Activated gamma-delta T cell (primary cell): Measurements from ENCODE around the gene RGS7.
"Not testable (repeated sequence)": the region's sequence is repeated elsewhere in the genome, so short reads cannot be mapped to it uniquely, and the experiment has no call there.

Experiments
- DNase-seq: peaks from one replicate; lab custom pipeline; 2025; lab: John Stamatoyannopoulos, UW

RGS7 gene

GRCh38 chr1:241272828-241273227, 84.2 kb downstream of the RGS7 start:
- no peak for DNase-seq

- no peak for DNase-seq
Observed at GRCh38 chr1:241271427-241271826, 85.6 kb downstream of the RGS7 start.

- DNase-seq, result no peak
Observed at GRCh38 chr1:241270016-241270415, 87.0 kb downstream of the RGS7 start.

GRCh38 chr1:241269116-241269515, 87.9 kb downstream of the RGS7 start:
- DNase-seq, result no peak

- DNase-seq, result no peak
Observed at GRCh38 chr1:241266121-241266520, 90.9 kb downstream of the RGS7 start.

- no peak for DNase-seq
Observed at GRCh38 chr1:241265428-241265827, 91.6 kb downstream of the RGS7 start.

- DNase-seq, result no peak
Observed at GRCh38 chr1:241263346-241263745, 93.7 kb downstream of the RGS7 start.

GRCh38 chr1:241253471-241253870, 103.5 kb downstream of the RGS7 start:
- DNase-seq, result no peak

- no peak for DNase-seq
Observed at GRCh38 chr1:241250465-241250864, 106.5 kb downstream of the RGS7 start.

GRCh38 chr1:241240069-241240468, 116.9 kb downstream of the RGS7 start:
- DNase-seq, result no peak

GRCh38 chr1:241237873-241238272, 119.1 kb downstream of the RGS7 start:
- no peak for DNase-seq

- DNase-seq, result no peak
Observed at GRCh38 chr1:241235256-241235897, 121.6 kb downstream of the RGS7 start.

- DNase-seq, result no peak
Observed at GRCh38 chr1:241229711-241230110, 127.3 kb downstream of the RGS7 start.

- no peak for DNase-seq
Observed at GRCh38 chr1:241229216-241229615, 127.8 kb downstream of the RGS7 start.

GRCh38 chr1:241228339-241228738, 128.7 kb downstream of the RGS7 start:
- DNase-seq, result no peak

GRCh38 chr1:241225741-241226140, 131.3 kb downstream of the RGS7 start:
- no peak for DNase-seq

- not testable (repeated sequence) for DNase-seq
Observed at GRCh38 chr1:241224189-241224588, 132.8 kb downstream of the RGS7 start.

- DNase-seq, result not testable (repeated sequence)
Observed at GRCh38 chr1:241222813-241223212, 134.2 kb downstream of the RGS7 start.

- DNase-seq, result no peak
Observed at GRCh38 chr1:241221319-241221718, 135.7 kb downstream of the RGS7 start.

- DNase-seq, result not testable (repeated sequence)
Observed at GRCh38 chr1:241220913-241221312, 136.1 kb downstream of the RGS7 start.

GRCh38 chr1:241219449-241219848, 137.6 kb downstream of the RGS7 start:
- no peak for DNase-seq

- DNase-seq, result no peak
Observed at GRCh38 chr1:241217516-241217915, 139.5 kb downstream of the RGS7 start.

- no peak for DNase-seq
Observed at GRCh38 chr1:241215683-241216082, 141.3 kb downstream of the RGS7 start.

GRCh38 chr1:241215203-241215602, 141.8 kb downstream of the RGS7 start:
- DNase-seq, result no peak
